Hair follicle dermal papilla cell (primary cell): ENCODE measurements around the gene VPS37D. TPM values are rescaled to one million over a fixed set of nuclear protein-coding genes. Genes with fewer than 3 reads are reported as not detected.

Source experiments
- small RNA-seq: library from RNA; depleted of rRNA; stranded (forward); fragments of <200 nt; gene quantifications from one replicate; pipeline ENCODE3, GENCODE V24; 2012
- total RNA-seq: library from RNA; depleted of rRNA; stranded (reverse); fragments of >200 nt; gene quantifications from 2 replicates; pipeline ENCODE4 v1.2.3, GENCODE V29; 2012

Gene VPS37D, protein sequence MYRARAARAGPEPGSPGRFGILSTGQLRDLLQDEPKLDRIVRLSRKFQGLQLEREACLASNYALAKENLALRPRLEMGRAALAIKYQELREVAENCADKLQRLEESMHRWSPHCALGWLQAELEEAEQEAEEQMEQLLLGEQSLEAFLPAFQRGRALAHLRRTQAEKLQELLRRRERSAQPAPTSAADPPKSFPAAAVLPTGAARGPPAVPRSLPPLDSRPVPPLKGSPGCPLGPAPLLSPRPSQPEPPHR
- total RNA-seq: 3.6 and 6.2 TPM in 2 replicates

DNA sequence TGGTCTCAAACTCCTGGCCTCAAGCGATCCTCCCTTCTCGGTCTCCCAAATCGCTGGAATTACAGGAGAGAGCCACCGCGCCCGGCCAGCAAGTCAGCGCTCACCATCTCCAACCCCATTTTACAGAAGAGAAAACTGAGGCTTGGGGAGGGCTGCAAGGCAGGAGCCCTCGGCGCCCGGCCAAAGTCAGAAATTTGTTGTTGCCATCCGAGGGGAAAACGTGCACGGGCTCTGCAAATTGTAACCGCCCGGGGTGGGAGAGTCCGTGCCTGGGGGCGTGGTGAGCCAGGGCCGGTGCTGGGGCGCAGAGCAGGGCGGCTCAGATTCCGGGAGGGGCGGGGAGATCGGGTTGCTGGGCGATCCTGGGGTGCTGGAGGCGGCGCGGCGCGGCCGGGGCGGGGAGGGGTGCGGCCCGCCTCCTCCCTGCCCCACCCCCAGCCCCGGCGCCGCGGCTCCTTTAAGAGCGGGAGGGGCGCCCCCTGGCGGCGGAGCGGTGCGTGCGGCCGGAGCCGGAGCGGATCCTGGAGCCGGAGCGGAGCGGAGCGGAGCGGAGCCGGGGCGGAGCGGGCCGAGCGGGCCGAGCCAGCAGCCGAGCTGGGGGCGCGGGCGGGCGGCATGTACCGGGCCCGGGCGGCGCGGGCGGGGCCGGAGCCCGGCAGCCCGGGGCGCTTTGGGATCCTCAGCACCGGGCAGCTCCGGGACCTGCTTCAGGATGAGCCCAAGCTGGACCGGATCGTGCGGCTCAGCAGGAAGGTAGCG lies at the start of gene VPS37D:
VPS37D (plus strand) TSS at position 488 of the 759 bp plus-strand sequence; CDS start at position 616, 128 bp downstream.

DNA sequence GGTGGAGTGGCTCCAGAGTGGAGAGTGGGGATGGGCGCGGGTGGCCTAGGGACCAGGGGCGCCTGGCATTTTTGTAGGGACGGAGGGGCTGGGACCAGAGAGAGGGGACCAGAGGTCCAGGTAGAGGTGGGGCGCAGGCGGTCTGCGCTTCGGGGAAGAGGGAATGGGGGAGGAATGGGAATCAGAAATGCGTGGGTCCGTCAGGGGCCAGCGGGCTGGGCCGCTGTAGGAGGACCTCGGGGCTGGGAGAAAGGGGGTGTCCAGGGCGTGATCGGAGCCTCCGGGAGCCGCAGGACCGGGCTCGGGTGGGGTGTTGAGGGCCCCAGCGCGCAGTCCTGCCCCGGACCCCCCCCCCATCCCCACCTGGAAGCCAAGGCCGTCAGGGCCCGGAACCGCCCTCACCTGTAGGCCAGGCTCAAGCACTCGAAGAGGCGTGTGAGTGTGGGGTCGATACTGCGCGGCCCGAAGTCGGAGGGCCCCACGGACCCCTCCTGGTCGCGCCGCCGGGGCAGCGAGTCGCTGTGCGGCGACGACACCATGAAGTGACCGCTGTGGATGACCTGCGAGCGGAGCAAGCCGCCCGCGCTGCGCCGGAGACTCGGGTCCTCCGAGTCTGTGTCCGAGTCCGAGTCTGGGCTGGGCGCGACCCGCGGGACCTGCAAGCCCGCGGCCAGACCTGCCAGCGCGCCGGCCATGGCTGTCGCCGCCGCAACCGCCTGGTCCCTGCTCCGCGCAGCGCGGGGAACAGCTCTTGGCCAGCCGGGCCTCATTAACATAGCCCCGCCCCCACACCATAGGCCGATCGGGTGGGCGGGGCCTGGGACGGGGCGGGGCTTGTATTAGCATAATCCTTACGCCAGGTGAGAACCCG lies 43.6 kb upstream of the VPS37D start, which contains the start of gene MLXIPL:
MLXIPL (minus strand) TSS at position 725 of the 871 bp plus-strand sequence; CDS start at position 695, 30 bp downstream.

DNA sequence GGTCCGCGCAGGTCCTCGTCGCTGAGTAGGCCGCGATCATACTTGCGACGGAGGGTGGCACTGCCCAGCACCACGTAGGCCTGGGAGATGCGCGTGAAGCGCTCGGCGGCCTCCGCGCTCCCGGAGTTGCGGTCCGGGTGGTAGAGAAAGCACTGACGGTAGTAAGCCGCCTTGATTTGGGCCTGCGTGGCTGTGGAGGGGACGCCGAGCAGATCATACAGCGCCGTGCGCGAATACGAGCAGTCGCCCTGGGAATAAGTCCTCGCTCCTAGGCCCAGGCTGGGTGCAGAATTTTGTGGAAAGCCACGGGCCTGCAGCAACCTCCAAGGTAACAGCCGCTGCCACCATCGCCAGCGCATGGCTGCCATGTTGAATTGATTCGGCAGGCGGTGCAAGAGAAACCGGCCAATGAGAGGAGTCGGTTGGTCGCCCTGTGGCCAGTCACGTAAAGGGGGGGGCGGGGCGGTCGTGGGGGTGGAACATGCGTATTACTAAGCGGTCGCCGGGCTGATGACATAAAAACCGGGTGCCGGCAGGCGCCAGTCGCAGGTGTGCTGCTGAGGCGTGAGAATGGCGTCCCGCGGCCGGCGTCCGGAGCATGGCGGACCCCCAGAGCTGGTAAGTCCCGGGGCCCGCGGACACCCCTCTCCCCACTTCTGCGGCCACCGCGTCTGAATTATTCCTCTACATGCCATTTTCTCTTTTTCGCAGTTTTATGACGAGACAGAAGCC lies 15.6 kb downstream of the VPS37D start, which contains the start of the genes BUD23 and DNAJC30:
BUD23 (plus strand) TSS at position 542 of the 732 bp plus-strand sequence; CDS start at position 571, 29 bp downstream.
DNAJC30 (minus strand) TSS at position 398 of the 732 bp plus-strand sequence; CDS start at position 368, 30 bp downstream.

DNA sequence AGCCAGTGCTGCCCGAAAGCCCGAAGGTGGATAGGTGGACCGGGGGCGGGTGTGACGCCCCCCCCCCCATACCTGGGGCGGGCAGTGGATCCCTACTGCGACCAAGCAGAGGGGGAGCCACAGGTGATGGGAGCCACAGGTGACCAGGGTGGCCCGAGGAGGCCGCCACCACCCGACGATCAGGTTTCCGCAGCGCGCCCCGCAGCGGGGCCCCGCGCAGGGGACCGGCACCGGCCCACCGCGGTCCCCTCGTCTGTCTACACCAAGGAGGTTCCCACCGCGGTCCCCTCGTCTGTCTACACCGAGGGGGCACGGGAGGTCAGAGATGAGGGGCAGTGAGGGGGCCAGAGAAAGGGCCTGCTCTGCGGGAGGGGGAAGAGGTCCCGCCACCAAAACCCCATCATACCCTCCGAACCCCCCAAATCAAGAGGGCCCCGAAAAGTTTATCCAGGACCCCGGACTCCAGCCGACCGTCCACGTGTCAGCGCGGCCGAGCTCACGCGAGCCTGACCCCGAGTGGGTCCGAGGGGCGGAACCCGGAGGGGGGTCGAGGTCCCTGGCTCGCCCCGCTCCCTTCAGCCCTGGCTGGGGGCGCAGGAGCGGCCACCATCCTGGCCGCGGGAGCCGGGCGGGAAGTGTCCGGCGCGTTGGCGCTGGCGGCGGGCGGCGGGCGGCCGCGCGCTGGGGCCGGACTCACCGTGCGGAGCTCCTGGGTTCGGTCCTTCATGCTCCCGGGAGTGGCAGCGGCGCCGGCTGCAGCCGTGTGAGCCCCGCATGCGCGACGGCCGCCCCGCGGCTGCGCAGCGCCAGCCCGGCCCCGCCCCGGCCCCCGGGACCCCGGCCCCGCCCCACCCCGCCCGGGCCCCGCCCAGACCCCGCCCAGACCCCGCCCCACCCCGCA lies 51.5 kb downstream of the VPS37D start, which contains the start of gene STX1A:
STX1A (minus strand) TSS at position 765 of the 901 bp plus-strand sequence; CDS start at position 727, 38 bp downstream.

Small RNA genes within 50 kb of the gene (small RNA-seq; reads per million reads assigned to genes)
- gene MIR4284: not detected

Other genes with a start within 250 kb of the VPS37D start
- gene FZD9, start 234.1 kb upstream of the VPS37D start, total RNA-seq: 0.81 and 0.85 TPM in 2 replicates
- 48.7 and 51.0 TPM in 2 replicates for gene BAZ1B, start 145.5 kb upstream of the VPS37D start, total RNA-seq
- 32.6 and 36.4 TPM in 2 replicates for gene BCL7B, start 110.1 kb upstream of the VPS37D start, total RNA-seq
- 88.9 and 95.7 TPM in 2 replicates for gene TBL2, start 89.3 kb upstream of the VPS37D start, total RNA-seq
- gene MLXIPL, start 43.3 kb upstream of the VPS37D start, total RNA-seq: not detected in 2 replicates
- gene DNAJC30, start 15.6 kb downstream of the VPS37D start, total RNA-seq: 4.2 and 5.5 TPM in 2 replicates
- 32.0 and 37.5 TPM in 2 replicates for gene BUD23, start 15.8 kb downstream of the VPS37D start, total RNA-seq
- 11.4 and 15.8 TPM in 2 replicates for gene STX1A, start 51.8 kb downstream of the VPS37D start, total RNA-seq
- 5.2 and 10.1 TPM in 2 replicates for gene ABHD11, start 71.0 kb downstream of the VPS37D start, total RNA-seq
- not detected in 2 replicates for gene CLDN3, start 102.4 kb downstream of the VPS37D start, total RNA-seq
- 0.16 and 0.24 TPM in 2 replicates for gene CLDN4, start 163.2 kb downstream of the VPS37D start, total RNA-seq
- gene METTL27, start 174.7 kb downstream of the VPS37D start, total RNA-seq: 9.0 and 9.4 TPM in 2 replicates
- not detected in 2 replicates for gene TMEM270, start 193.3 kb downstream of the VPS37D start, total RNA-seq